WERI-Rb-1 (cell line): ENCODE measurements around the gene THAP3.

Experiments
- DNase-seq: peaks from one replicate; pipeline ENCODE4 v3.0.0-alpha.2; 2020
- H3K27ac ChIP-seq: fragments of 250-450 bp; sonication (Bioruptor Pico); 2 replicates; pipeline ENCODE4 v1.5.1; 2020; ENCODE audit warnings: mild to moderate bottlenecking, moderate library complexity
- H3K27me3 ChIP-seq: fragments of 250-450 bp; sonication (Bioruptor Pico); 2 replicates; pipeline ENCODE4 v1.5.1; 2021; ENCODE audit warnings: mild to moderate bottlenecking, low read depth, moderate library complexity; ENCODE audit not compliant: insufficient read depth, severe bottlenecking
- H3K36me3 ChIP-seq: fragments of 250-450 bp; sonication (Bioruptor Pico); 2 replicates; pipeline ENCODE4 v1.5.1; 2020; ENCODE audit warnings: mild to moderate bottlenecking, moderate library complexity
- H3K4me3 ChIP-seq: 2 replicates; pipeline ENCODE4 v1.5.1; 2011; ENCODE audit warnings: low read depth, mild to moderate bottlenecking, control low read depth, low read length
- H3K9me3 ChIP-seq: fragments of 250-450 bp; sonication (Bioruptor Pico); 2 replicates; pipeline ENCODE4 v1.5.1; 2021; ENCODE audit warnings: mild to moderate bottlenecking, moderate library complexity; ENCODE audit not compliant: severe bottlenecking
- CTCF ChIP-seq: IDR thresholded peaks from 2 replicates; pipeline ENCODE4 v1.5.1; 2011; ENCODE audit warnings: low read depth, mild to moderate bottlenecking, control low read depth, inconsistent platforms, low read length

THAP3 gene

GRCh38 chr1:6628971-6629479 is 4.4 kb downstream of the THAP3 start:
- Histone ChIP-seq H3K4me3 (no peak overlapping the region), H3K27ac (no peak overlapping the region), H3K27me3 (no peaks in the 10 kb centered on the region), H3K9me3 (no peaks in the 10 kb centered on the region), H3K36me3 (peaks cover 59% of the 10 kb centered on the region)
- no peak for DNase-seq
- TF ChIP-seq CTCF, result no peak

GRCh38 chr1:6630027-6630426 is 5.4 kb downstream of the THAP3 start:
- Histone ChIP-seq H3K4me3 (no peak overlapping the region), H3K27me3 (no peaks in the 10 kb centered on the region), H3K9me3 (no peaks in the 10 kb centered on the region), H3K36me3 (peaks cover 69% of the 10 kb centered on the region), H3K27ac (no peak overlapping the region)
- no peak for TF ChIP-seq CTCF
- DNase-seq, result no peak

GRCh38 chr1:6631058-6631457 is 6.4 kb downstream of the THAP3 start:
- Histone ChIP-seq H3K27ac (no peak overlapping the region), H3K36me3 (peaks cover 79% of the 10 kb centered on the region), H3K9me3 (no peaks in the 10 kb centered on the region), H3K27me3 (no peaks in the 10 kb centered on the region), H3K4me3 (no peak overlapping the region)
- DNase-seq, result no peak
- no peak for TF ChIP-seq CTCF

GRCh38 chr1:6632588-6633514 is 8.2 kb downstream of the THAP3 start:
- Histone ChIP-seq H3K36me3 (peaks cover 81% of the 10 kb centered on the region), H3K4me3 (no peak overlapping the region), H3K9me3 (no peaks in the 10 kb centered on the region), H3K27me3 (no peaks in the 10 kb centered on the region), H3K27ac (no peak overlapping the region)
- no peak for TF ChIP-seq CTCF
- no peak for DNase-seq

GRCh38 chr1:6634371-6635052 is 9.8 kb downstream of the THAP3 start:
- peak overlapping the region; percentile 8; the same call in 1 of the 2 replicates for H3K27ac ChIP-seq
- H3K36me3 ChIP-seq, result peaks cover 80% of the 10 kb centered on the region
- peak; percentile 91 for TF ChIP-seq CTCF
- DNase-seq, result peak; percentile 77
- no peak overlapping the region for H3K4me3 ChIP-seq
- no peaks in the 10 kb centered on the region for H3K27me3 ChIP-seq
- no peaks in the 10 kb centered on the region for H3K9me3 ChIP-seq
